22Rv1 (cell line): ENCODE measurements around the gene PAK4.

ENCODE experiments used
- H3K27ac ChIP-seq: fragments of 450-650 bp; 2 replicates; pipeline ENCODE4 v1.5.1; 2017
- CTCF ChIP-seq: fragments of 450-650 bp; IDR thresholded peaks from 2 replicates; pipeline ENCODE4 v1.5.1; 2017; ENCODE audit warnings: mild to moderate bottlenecking
- ZFX ChIP-seq: fragments of 450-650 bp; IDR thresholded peaks from 2 replicates; pipeline ENCODE4 v1.6.1; 2017; ENCODE audit warnings: antibody characterized with exemption, borderline replicate concordance

PAK4 gene

GRCh38 chr19:39203372-39204341 is 78.1 kb downstream of the PAK4 start, which contains the start of gene SYCN:
Gene SYCN, minus strand, starts transcription at chr19:39204263. Its CDS starts 9 bp downstream, at chr19:39204254.
- H3K27ac ChIP-seq: no peak within 1 kb of the TSS
- TF ChIP-seq CTCF (no peak), ZFX (no peak)

GRCh38 chr19:39205449-39205764 is 79.8 kb downstream of the PAK4 start:
- H3K27ac ChIP-seq: no peak overlapping the region
- TF ChIP-seq ZFX (no peak), CTCF (no peak)

- TF ChIP-seq ZFX: no peak
- TF ChIP-seq CTCF: no peak
- no peak overlapping the region for H3K27ac ChIP-seq
Measured at GRCh38 chr19:39206122-39206521, 80.5 kb downstream of the PAK4 start.

- TF ChIP-seq ZFX: no peak
- TF ChIP-seq CTCF: no peak
- H3K27ac ChIP-seq: no peak overlapping the region
Measured at GRCh38 chr19:39207293-39207836, 81.8 kb downstream of the PAK4 start.

GRCh38 chr19:39208175-39208795 is 82.7 kb downstream of the PAK4 start:
- TF ChIP-seq ZFX (no peak), CTCF (no peak)
- H3K27ac ChIP-seq: no peak overlapping the region

- TF ChIP-seq ZFX (no peak), CTCF (no peak)
Measured at GRCh38 chr19:39209196-39209595, 83.6 kb downstream of the PAK4 start.

GRCh38 chr19:39211731-39212374 is 86.3 kb downstream of the PAK4 start:
- no peak for TF ChIP-seq CTCF
- no peak overlapping the region for H3K27ac ChIP-seq

More at GRCh38 chr19:39209196-39209595, 83.6 kb downstream of the PAK4 start:
- H3K27ac ChIP-seq: no peak overlapping the region
